Measurements from ENCODE around the gene RTF2. TPM values are rescaled to one million over a fixed set of nuclear protein-coding genes. Genes with fewer than 3 reads are reported as not detected.

The RTF2 gene
- total RNA-seq, 1 donor from 2014 or later: 65.5 TPM

DNA sequence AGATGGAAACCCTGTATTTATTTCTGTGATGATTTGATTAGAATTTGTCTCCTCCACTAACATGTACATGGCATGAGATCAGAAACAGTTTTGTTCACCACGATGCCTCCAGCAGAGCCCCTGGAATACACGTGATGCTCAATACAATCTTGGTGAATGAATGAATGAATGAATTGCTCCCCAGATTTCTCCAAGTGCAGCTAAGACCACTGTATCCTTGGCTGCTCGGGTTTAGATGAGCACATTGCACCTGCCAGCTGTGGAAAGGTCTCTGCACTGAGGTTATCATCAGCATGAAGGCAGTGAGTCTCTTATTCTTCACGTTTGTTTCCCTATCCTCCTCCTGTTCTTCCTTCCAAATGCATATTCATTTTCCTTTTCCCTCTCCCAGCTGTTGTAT is 38.5 kb upstream of the RTF2 start:
- H3K27ac Mint-ChIP-seq: no peak overlapping the region
- TF ChIP-seq, protein P1, sequence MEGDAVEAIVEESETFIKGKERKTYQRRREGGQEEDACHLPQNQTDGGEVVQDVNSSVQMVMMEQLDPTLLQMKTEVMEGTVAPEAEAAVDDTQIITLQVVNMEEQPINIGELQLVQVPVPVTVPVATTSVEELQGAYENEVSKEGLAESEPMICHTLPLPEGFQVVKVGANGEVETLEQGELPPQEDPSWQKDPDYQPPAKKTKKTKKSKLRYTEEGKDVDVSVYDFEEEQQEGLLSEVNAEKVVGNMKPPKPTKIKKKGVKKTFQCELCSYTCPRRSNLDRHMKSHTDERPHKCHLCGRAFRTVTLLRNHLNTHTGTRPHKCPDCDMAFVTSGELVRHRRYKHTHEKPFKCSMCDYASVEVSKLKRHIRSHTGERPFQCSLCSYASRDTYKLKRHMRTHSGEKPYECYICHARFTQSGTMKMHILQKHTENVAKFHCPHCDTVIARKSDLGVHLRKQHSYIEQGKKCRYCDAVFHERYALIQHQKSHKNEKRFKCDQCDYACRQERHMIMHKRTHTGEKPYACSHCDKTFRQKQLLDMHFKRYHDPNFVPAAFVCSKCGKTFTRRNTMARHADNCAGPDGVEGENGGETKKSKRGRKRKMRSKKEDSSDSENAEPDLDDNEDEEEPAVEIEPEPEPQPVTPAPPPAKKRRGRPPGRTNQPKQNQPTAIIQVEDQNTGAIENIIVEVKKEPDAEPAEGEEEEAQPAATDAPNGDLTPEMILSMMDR (IDR thresholded peaks at IDR 0.05; ENCODE audit: unreplicated experiment): no peak
- peaks cover 10% of the 10 kb centered on the region for H3K27me3 Mint-ChIP-seq

DNA sequence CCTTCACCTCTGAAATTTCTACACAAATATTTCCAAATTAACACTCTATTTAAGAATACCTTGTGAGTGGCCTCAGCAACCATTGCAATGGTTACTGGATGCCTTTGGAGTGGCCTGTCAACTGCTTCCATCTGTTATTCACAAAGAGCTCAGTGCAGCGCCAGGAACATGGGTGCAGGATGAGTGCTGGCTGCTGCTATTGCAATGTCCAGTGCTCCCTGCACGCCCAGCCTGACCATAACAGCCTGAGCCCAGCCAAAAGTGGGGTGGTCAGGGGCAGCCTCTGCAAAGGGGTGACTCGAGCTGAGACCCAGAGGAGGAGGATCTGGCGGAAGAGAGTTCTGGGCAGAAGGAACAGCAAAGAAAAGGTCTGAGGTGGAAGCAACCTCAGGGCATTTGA is 38.0 kb upstream of the RTF2 start:
- Mint-ChIP-seq H3K4me3 (ENCODE audit: low read depth) (no peak overlapping the region), H3K27ac (no peak overlapping the region), H3K9me3 (ENCODE audit: low read depth) (no peaks in the 10 kb centered on the region), H3K27me3 (peaks cover 10% of the 10 kb centered on the region), H3K4me1 (ENCODE audit: low read depth) (peaks cover 2% of the 10 kb centered on the region), H3K36me3 (ENCODE audit: insufficient read depth) (no peaks in the 10 kb centered on the region)
- DNase-seq (ENCODE audit: low spot score, unreplicated experiment): no peak
- TF ChIP-seq, protein P1 (IDR thresholded peaks at IDR 0.05; ENCODE audit: unreplicated experiment): no peak

More for the DNA sequence above, 38.5 kb upstream of the RTF2 start:
- no peaks in the 10 kb centered on the region for H3K36me3 Mint-ChIP-seq (ENCODE audit: insufficient read depth)
- H3K4me1 Mint-ChIP-seq (ENCODE audit: low read depth): peaks cover 2% of the 10 kb centered on the region
- H3K4me3 Mint-ChIP-seq (ENCODE audit: low read depth): no peak overlapping the region
- H3K9me3 Mint-ChIP-seq (ENCODE audit: low read depth): no peaks in the 10 kb centered on the region
- no peak for DNase-seq (ENCODE audit: low spot score, unreplicated experiment)

- H3K4me3 Mint-ChIP-seq (ENCODE audit: low read depth): no peak overlapping the region
- DNase-seq (ENCODE audit: low spot score, unreplicated experiment): no peak
- H3K27me3 Mint-ChIP-seq: peaks cover 10% of the 10 kb centered on the region
- TF ChIP-seq, protein P1 (IDR thresholded peaks at IDR 0.05; ENCODE audit: unreplicated experiment): no peak
- H3K9me3 Mint-ChIP-seq (ENCODE audit: low read depth): no peaks in the 10 kb centered on the region
- no peak overlapping the region for H3K27ac Mint-ChIP-seq
- H3K4me1 Mint-ChIP-seq (ENCODE audit: low read depth): peaks cover 2% of the 10 kb centered on the region
- H3K36me3 Mint-ChIP-seq (ENCODE audit: insufficient read depth): no peaks in the 10 kb centered on the region
These were observed 37.5 kb upstream of the RTF2 start for GRCh38 chr20:56430957-56431356.

GRCh38 chr20:56431471-56431870 is 37.0 kb upstream of the RTF2 start:
- Mint-ChIP-seq H3K27me3 (peaks cover 10% of the 10 kb centered on the region), H3K4me3 (ENCODE audit: low read depth) (no peak overlapping the region), H3K4me1 (ENCODE audit: low read depth) (peaks cover 2% of the 10 kb centered on the region), H3K27ac (no peak overlapping the region), H3K9me3 (ENCODE audit: low read depth) (no peaks in the 10 kb centered on the region), H3K36me3 (ENCODE audit: insufficient read depth) (no peaks in the 10 kb centered on the region)
- TF ChIP-seq, protein P1 (IDR thresholded peaks at IDR 0.05; ENCODE audit: unreplicated experiment): no peak
- no peak for DNase-seq (ENCODE audit: low spot score, unreplicated experiment)

DNA sequence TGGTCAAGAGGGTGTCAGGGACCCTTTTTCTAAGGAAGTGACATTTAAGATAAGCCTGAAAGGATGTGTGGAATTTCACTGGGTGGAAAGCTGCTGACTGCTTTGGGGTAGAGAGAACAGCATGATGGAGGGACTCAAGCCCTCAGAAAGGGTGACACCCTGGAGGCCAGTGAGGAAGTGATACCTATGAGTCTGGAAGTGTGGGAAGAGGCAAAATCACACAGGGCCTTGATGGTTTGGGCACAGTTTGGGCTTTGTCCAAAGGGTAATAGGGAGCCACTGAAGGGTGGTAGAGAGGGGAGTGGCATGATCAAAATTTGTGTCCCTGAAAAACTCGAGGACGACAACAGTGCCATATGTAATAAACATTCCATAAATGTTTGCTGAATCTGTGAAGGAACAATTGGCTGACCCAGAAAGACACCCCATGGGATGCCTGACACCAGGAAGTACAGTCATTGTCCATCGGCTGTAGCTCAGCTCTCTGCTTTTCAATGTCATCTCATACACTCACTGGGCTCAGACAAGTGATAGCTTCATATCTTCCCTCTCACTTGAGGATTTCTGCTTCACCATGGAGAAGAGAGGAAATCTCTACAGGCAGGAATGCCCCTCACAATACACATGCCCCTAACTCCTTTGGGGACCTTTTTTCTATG is 35.1 kb upstream of the RTF2 start:
- Mint-ChIP-seq H3K4me3 (ENCODE audit: low read depth) (no peak overlapping the region), H3K27ac (no peak overlapping the region), H3K9me3 (ENCODE audit: low read depth) (no peaks in the 10 kb centered on the region), H3K4me1 (ENCODE audit: low read depth) (peaks cover 2% of the 10 kb centered on the region), H3K36me3 (ENCODE audit: insufficient read depth) (no peaks in the 10 kb centered on the region), H3K27me3 (peaks cover 10% of the 10 kb centered on the region)
- no peak for DNase-seq (ENCODE audit: low spot score, unreplicated experiment)
- TF ChIP-seq, protein P1 (IDR thresholded peaks at IDR 0.05; ENCODE audit: unreplicated experiment): no peak
